Measurements from ENCODE around the gene AQP5.

AQP5 gene

GRCh38 chr12:49933796-49934195 is 27.9 kb upstream of the AQP5 start:
- TF ChIP-seq CTCF (conservative IDR thresholded peaks at IDR 0.05): no peak

GRCh38 chr12:49934505-49934904 is 27.2 kb upstream of the AQP5 start:
- H3K27ac ChIP-seq: no peak overlapping the region
- TF ChIP-seq CTCF (conservative IDR thresholded peaks at IDR 0.05): no peak

More at GRCh38 chr12:49933796-49934195, 27.9 kb upstream of the AQP5 start:
- no peak overlapping the region for H3K27ac ChIP-seq

GRCh38 chr12:49936925-49937324 is 24.7 kb upstream of the AQP5 start:
- no peak overlapping the region for H3K27ac ChIP-seq
- no peak for TF ChIP-seq CTCF (conservative IDR thresholded peaks at IDR 0.05)

- 0 out of 2 replicates have a peak overlapping the region, but pooled peaks have one; percentile 17 for H3K27ac ChIP-seq
- TF ChIP-seq CTCF (conservative IDR thresholded peaks at IDR 0.05): no peak
Observed at GRCh38 chr12:49937639-49938300, 23.9 kb upstream of the AQP5 start.

GRCh38 chr12:49939307-49939706 is 22.4 kb upstream of the AQP5 start:
- no peak overlapping the region for H3K27ac ChIP-seq
- TF ChIP-seq CTCF (conservative IDR thresholded peaks at IDR 0.05): no peak

GRCh38 chr12:49939707-49940106 is 22.0 kb upstream of the AQP5 start:
- no peak for TF ChIP-seq CTCF (conservative IDR thresholded peaks at IDR 0.05)
- no peak overlapping the region for H3K27ac ChIP-seq

- no peak overlapping the region for H3K27ac ChIP-seq
- no peak for TF ChIP-seq CTCF (conservative IDR thresholded peaks at IDR 0.05)
Observed at GRCh38 chr12:49941556-49942511, 19.8 kb upstream of the AQP5 start.
